Fibroblast of lung (primary cell): ENCODE data around the gene SPOCK3. TPM values are rescaled to one million over a fixed set of nuclear protein-coding genes. Genes with fewer than 3 reads are reported as not detected.

ENCODE experiments used
- DNase-seq, 2 donors: peaks; one replicate each; pipeline versions ENCODE4 v3.0.0 to v3.0.0-alpha.2; 2010; ENCODE audit warnings: low read depth in 2 of 2
- H2AFZ ChIP-seq: 2 replicates; pipeline ENCODE4 v1.5.1; 2012; ENCODE audit warnings: low read length, control low read depth, inconsistent platforms
- H3K27ac ChIP-seq: 2 replicates; pipeline ENCODE4 v1.5.1; 2011; ENCODE audit warnings: low read length, control low read depth; ENCODE audit not compliant: insufficient read depth
- H3K27me3 ChIP-seq: 2 replicates; pipeline ENCODE4 v1.5.1; 2011; ENCODE audit warnings: mild to moderate bottlenecking, low read length; ENCODE audit not compliant: control insufficient read depth, insufficient read depth
- H3K36me3 ChIP-seq: 2 replicates; pipeline ENCODE4 v1.5.1; 2011; ENCODE audit warnings: low read length; ENCODE audit not compliant: control insufficient read depth, insufficient read depth
- H3K4me1 ChIP-seq: 2 replicates; pipeline ENCODE4 v1.5.1; 2011; ENCODE audit warnings: low read length; ENCODE audit not compliant: control insufficient read depth, insufficient read depth; ENCODE audit errors: extremely low read depth
- H3K4me2 ChIP-seq: 2 replicates; pipeline ENCODE4 v1.5.1; 2011; ENCODE audit warnings: low read length, control low read depth; ENCODE audit not compliant: insufficient read depth; ENCODE audit errors: extremely low read depth
- H3K4me3 ChIP-seq, 4 experiments: fragments of 200-600 bp in 1 of 4; sonication (generic) in 1 of 4; replicated peaks in 1 of 4; 2 replicates each; pipeline ENCODE4 v1.5.1; 2011 to 2016; ENCODE audit warnings: low read length in 4 of 4, low read depth in 3 of 4, mild to moderate bottlenecking in 3 of 4, control low read depth in 2 of 4, inconsistent platforms in 1 of 4, mixed read lengths in 1 of 4; ENCODE audit not compliant: insufficient read depth in 1 of 4; ENCODE audit errors: control extremely low read depth in 1 of 4
- H3K79me2 ChIP-seq: 2 replicates; pipeline ENCODE4 v1.5.1; 2012; ENCODE audit warnings: mild to moderate bottlenecking, low read length, inconsistent platforms; ENCODE audit not compliant: control insufficient read depth, insufficient read depth
- H3K9ac ChIP-seq: 2 replicates; pipeline ENCODE4 v1.5.1; 2011; ENCODE audit warnings: mild to moderate bottlenecking, low read length, control low read depth; ENCODE audit not compliant: insufficient read depth
- H3K9me3 ChIP-seq: 2 replicates; pipeline ENCODE4 v1.5.1; 2012; ENCODE audit warnings: low read depth, low read length; ENCODE audit not compliant: control insufficient read depth, insufficient read depth
- H4K20me1 ChIP-seq: 2 replicates; pipeline ENCODE4 v1.5.1; 2011; ENCODE audit warnings: low read length; ENCODE audit not compliant: control insufficient read depth, insufficient read depth; ENCODE audit errors: extremely low read depth
- EZH2 ChIP-seq: IDR thresholded peaks from 2 replicates; pipeline ENCODE4 v1.5.1; 2012; ENCODE audit warnings: low read length, control low read depth, mild to moderate bottlenecking; ENCODE audit errors: missing control alignments
- polyA plus RNA-seq, 2 donors: library from polyadenylated mRNA; depleted of rRNA in 1 of 2; stranded (reverse) in 1 of 2; unstranded in 1 of 2; fragments of >200 nt; gene quantifications; 2 replicates each; pipeline ENCODE4 v1.2.1, GENCODE V29; 2011 to 2012; ENCODE audit warnings: missing spikeins in 1 of 2
- total RNA-seq: library from RNA; depleted of rRNA; stranded (reverse); fragments of >200 nt; gene quantifications from 2 replicates; pipeline ENCODE4 v1.2.1, GENCODE V29; 2014
- TF ChIP-seq, protein P1 (sequence below), 2 donors: IDR thresholded peaks in 1 of 2; conservative IDR thresholded peaks in 1 of 2; 1 replicate in 1 of 2; 2 replicates in 1 of 2; pipeline ENCODE4 v1.5.1; 2011 to 2012; ENCODE audit warnings: low read length in 2 of 2, control low read depth in 1 of 2, inconsistent platforms in 1 of 2, low read depth in 1 of 2, mild to moderate bottlenecking in 1 of 2

SPOCK3 gene
- total and polyA plus RNA-seq, 2 donors (not counting 1 experiment from before 2014, with no cell fraction given): under 0.01 to 0.08 TPM

DNA sequence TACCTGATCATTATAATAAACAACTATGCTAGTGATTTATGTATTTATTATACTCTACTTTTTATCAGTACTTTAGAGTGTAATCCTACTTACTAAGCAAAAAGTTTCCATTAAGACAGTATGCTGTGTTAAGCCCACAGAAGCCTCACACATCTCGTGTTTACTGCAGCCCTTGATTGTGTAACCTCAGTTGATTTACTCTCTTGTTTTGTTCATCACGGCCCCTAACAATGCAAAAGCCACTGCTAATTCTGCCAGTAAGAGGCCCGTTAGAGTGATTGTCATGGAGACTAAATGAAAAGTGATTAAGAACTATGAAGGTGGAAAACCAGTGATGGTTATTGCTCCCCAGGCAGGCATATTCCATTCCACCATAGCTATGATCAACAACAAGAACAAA, 436.2 kb downstream of the SPOCK3 start:
- Histone ChIP-seq H3K27ac (no peak overlapping the region), H3K4me1 (no peaks in the 10 kb centered on the region), H3K4me3 (no peak overlapping the region), H3K9ac (no peak overlapping the region), H3K9me3 (no peaks in the 10 kb centered on the region), H3K4me2 (no peak overlapping the region), H3K27me3 (no peaks in the 10 kb centered on the region), H4K20me1 (no peaks in the 10 kb centered on the region), H2AFZ (no peak overlapping the region), H3K36me3 (no peaks in the 10 kb centered on the region), H3K79me2 (no peaks in the 10 kb centered on the region)
- TF ChIP-seq, protein P1, sequence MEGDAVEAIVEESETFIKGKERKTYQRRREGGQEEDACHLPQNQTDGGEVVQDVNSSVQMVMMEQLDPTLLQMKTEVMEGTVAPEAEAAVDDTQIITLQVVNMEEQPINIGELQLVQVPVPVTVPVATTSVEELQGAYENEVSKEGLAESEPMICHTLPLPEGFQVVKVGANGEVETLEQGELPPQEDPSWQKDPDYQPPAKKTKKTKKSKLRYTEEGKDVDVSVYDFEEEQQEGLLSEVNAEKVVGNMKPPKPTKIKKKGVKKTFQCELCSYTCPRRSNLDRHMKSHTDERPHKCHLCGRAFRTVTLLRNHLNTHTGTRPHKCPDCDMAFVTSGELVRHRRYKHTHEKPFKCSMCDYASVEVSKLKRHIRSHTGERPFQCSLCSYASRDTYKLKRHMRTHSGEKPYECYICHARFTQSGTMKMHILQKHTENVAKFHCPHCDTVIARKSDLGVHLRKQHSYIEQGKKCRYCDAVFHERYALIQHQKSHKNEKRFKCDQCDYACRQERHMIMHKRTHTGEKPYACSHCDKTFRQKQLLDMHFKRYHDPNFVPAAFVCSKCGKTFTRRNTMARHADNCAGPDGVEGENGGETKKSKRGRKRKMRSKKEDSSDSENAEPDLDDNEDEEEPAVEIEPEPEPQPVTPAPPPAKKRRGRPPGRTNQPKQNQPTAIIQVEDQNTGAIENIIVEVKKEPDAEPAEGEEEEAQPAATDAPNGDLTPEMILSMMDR (conservative IDR thresholded peaks at IDR 0.05 in 1 of 2, IDR thresholded peaks at IDR 0.05 in 1 of 2; ENCODE audit: low read depth in 1 of 2, low read length in 2 of 2): no peak
- TF ChIP-seq EZH2: no peak
- DNase-seq: no peak

DNA sequence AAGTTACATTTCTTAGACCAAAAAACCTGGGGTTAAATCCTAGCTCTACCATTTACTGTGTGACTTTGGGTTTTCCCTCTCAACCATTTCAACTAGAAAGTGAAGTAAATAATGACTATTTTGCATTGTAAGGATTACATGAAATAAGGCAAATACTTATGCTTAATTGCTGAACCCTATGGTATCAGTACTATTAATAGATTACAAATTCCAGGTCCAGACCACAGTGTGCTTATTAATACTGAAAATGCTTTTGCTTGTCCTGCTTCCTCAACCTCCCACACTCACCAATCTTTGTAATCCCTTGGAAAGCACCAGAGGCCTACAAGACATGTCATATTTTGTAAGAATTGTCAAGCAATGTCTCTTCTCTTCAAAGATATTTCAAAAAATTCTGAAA, 456.5 kb downstream of the SPOCK3 start:
- Histone ChIP-seq H4K20me1 (no peaks in the 10 kb centered on the region), H3K4me1 (no peaks in the 10 kb centered on the region), H3K4me3 (no peak overlapping the region), H3K27me3 (no peaks in the 10 kb centered on the region), H3K4me2 (no peak overlapping the region), H3K36me3 (no peaks in the 10 kb centered on the region), H3K9ac (no peak overlapping the region), H3K27ac (no peak overlapping the region), H3K79me2 (no peaks in the 10 kb centered on the region), H3K9me3 (no peaks in the 10 kb centered on the region), H2AFZ (no peak overlapping the region)
- DNase-seq: no peak
- TF ChIP-seq EZH2: no peak
- TF ChIP-seq, protein P1 (conservative IDR thresholded peaks at IDR 0.05 in 1 of 2, IDR thresholded peaks at IDR 0.05 in 1 of 2; ENCODE audit: low read depth in 1 of 2, low read length in 2 of 2): no peak

DNA sequence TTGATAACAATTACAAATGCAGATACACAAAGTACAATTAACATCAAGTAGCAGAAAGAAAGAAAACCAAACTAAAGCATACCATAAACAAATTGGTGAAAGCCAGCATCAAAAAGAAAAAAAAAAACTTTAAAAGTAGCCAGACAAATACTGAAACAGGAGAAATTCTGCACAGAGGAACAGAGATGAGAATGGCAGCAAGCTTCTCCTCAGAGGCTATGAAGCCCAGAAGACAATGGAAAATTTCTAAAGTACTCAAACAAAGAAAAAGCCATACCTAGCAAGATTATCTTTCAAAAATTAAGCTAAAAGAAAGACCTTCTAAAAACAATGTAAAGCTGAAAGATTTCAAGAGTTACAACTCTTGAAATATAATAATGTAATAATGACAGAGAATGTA, 471.3 kb downstream of the SPOCK3 start:
- H3K79me2 ChIP-seq: no peaks in the 10 kb centered on the region
- TF ChIP-seq, protein P1 (conservative IDR thresholded peaks at IDR 0.05 in 1 of 2, IDR thresholded peaks at IDR 0.05 in 1 of 2; ENCODE audit: low read depth in 1 of 2, low read length in 2 of 2): no peak
- no peak for TF ChIP-seq EZH2

More for the DNA sequence above, 471.3 kb downstream of the SPOCK3 start:
- no peaks in the 10 kb centered on the region for H3K9me3 ChIP-seq
- DNase-seq: no peak
- H4K20me1 ChIP-seq: no peaks in the 10 kb centered on the region
- no peaks in the 10 kb centered on the region for H3K27me3 ChIP-seq
- no peak overlapping the region for H3K9ac ChIP-seq
- H3K4me2 ChIP-seq: no peak overlapping the region
- no peaks in the 10 kb centered on the region for H3K4me1 ChIP-seq
- no peak overlapping the region for H3K27ac ChIP-seq
- H3K4me3 ChIP-seq: no peak overlapping the region
- no peak overlapping the region for H2AFZ ChIP-seq
- H3K36me3 ChIP-seq: no peaks in the 10 kb centered on the region
